SK-N-SH treated with all-trans-retinoic acid at 6 μM for 48 hours (cell line): ENCODE results near the gene BRPF3.
A peak's percentile ranks its signal among the peaks of the same experiment; 100 is the strongest.

Source experiments
- ATAC-seq: fragments of 200-7000 bp; cut with Tn5 transposase; 3 replicates; pipeline ENCODE4 v1.9.1; 2020; ENCODE audit warnings: mild to moderate bottlenecking, moderate library complexity
- BACH2 ChIP-seq: fragments of 250-450 bp; sonication (Bioruptor Pico); IDR thresholded peaks from 2 replicates; pipeline ENCODE4 v1.9.0; 2021; ENCODE audit warnings: mild to moderate bottlenecking, borderline replicate concordance
- CSDC2 ChIP-seq: fragments of 250-450 bp; sonication (Bioruptor Pico); IDR thresholded peaks from 2 replicates; pipeline ENCODE4 v1.5.0; 2020; ENCODE audit warnings: mild to moderate bottlenecking, moderate library complexity
- CSRNP3 ChIP-seq: fragments of 250-450 bp; sonication (Bioruptor Pico); IDR thresholded peaks from 2 replicates; pipeline ENCODE4 v1.5.1; 2021; ENCODE audit warnings: mild to moderate bottlenecking, moderate library complexity
- ESRRG ChIP-seq: fragments of 250-450 bp; sonication (Bioruptor Pico); IDR thresholded peaks from 2 replicates; pipeline ENCODE4 v1.6.1; 2021; ENCODE audit warnings: mild to moderate bottlenecking
- GLIS3 ChIP-seq: fragments of 250-450 bp; sonication (Bioruptor Pico); IDR thresholded peaks from 2 replicates; pipeline ENCODE4 v1.5.0; 2020; ENCODE audit warnings: mild to moderate bottlenecking, moderate library complexity
- OSR1 ChIP-seq: fragments of 250-450 bp; sonication (Bioruptor Pico); IDR thresholded peaks from 2 replicates; pipeline ENCODE4 v1.8.0; 2022; ENCODE audit warnings: moderate library complexity, mild to moderate bottlenecking, inconsistent platforms
- PATZ1 ChIP-seq: fragments of 250-450 bp; sonication (Bioruptor Pico); IDR thresholded peaks from 2 replicates; pipeline ENCODE4 v1.8.0; 2020; ENCODE audit warnings: mild to moderate bottlenecking, moderate library complexity, borderline replicate concordance
- RARB ChIP-seq: fragments of 250-450 bp; sonication (Bioruptor Pico); IDR thresholded peaks from 2 replicates; pipeline ENCODE4 v1.8.0; 2021; ENCODE audit warnings: mild to moderate bottlenecking, moderate library complexity
- SNAI2 ChIP-seq: fragments of 250-450 bp; sonication (Bioruptor Pico); IDR thresholded peaks from 2 replicates; pipeline ENCODE4 v1.5.0; 2020; ENCODE audit warnings: mild to moderate bottlenecking, moderate library complexity
- TCF4 ChIP-seq: fragments of 250-450 bp; sonication (Bioruptor Pico); IDR thresholded peaks from 2 replicates; pipeline ENCODE4 v1.8.0; 2021; ENCODE audit warnings: mild to moderate bottlenecking, moderate library complexity, borderline replicate concordance
- TOX ChIP-seq: fragments of 250-450 bp; sonication (Bioruptor Pico); IDR thresholded peaks from 2 replicates; pipeline ENCODE4 v1.8.0; 2021; ENCODE audit warnings: mild to moderate bottlenecking, moderate library complexity, borderline replicate concordance
- ZFP3 ChIP-seq: fragments of 250-450 bp; sonication (Bioruptor Pico); IDR thresholded peaks from 2 replicates; pipeline ENCODE4 v1.5.0; 2020; ENCODE audit warnings: mild to moderate bottlenecking, moderate library complexity
- ZNF70 ChIP-seq: fragments of 450-650 bp; formaldehyde crosslinking; IDR thresholded peaks from 2 replicates; pipeline ENCODE4 v1.5.0; 2020; ENCODE audit warnings: mild to moderate bottlenecking, moderate library complexity
- ZNF8 ChIP-seq: fragments of 450-650 bp; formaldehyde crosslinking; IDR thresholded peaks from 2 replicates; pipeline ENCODE4 v1.5.0; 2020; ENCODE audit warnings: mild to moderate bottlenecking, moderate library complexity
- TF ChIP-seq, protein P1 (sequence below): fragments of 250-450 bp; sonication (Bioruptor Pico); IDR thresholded peaks from 2 replicates; pipeline ENCODE4 v1.5.1; 2020; ENCODE audit warnings: low read depth, mild to moderate bottlenecking, moderate library complexity
- TF ChIP-seq, protein P2 (sequence below): fragments of 250-450 bp; sonication (Bioruptor Pico); IDR thresholded peaks from 2 replicates; pipeline ENCODE4 v1.5.0; 2020; ENCODE audit warnings: mild to moderate bottlenecking, moderate library complexity

The BRPF3 gene

GRCh38 chr6:36196880-36197548, 470 bp downstream of the BRPF3 start:
- TF ChIP-seq, protein P1, sequence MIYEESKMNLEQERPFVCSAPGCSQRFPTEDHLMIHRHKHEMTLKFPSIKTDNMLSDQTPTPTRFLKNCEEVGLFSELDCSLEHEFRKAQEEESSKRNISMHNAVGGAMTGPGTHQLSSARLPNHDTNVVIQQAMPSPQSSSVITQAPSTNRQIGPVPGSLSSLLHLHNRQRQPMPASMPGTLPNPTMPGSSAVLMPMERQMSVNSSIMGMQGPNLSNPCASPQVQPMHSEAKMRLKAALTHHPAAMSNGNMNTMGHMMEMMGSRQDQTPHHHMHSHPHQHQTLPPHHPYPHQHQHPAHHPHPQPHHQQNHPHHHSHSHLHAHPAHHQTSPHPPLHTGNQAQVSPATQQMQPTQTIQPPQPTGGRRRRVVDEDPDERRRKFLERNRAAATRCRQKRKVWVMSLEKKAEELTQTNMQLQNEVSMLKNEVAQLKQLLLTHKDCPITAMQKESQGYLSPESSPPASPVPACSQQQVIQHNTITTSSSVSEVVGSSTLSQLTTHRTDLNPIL (CRISPR knock-in tag), result no peak
- TF ChIP-seq PATZ1 (CRISPR knock-in tag), result peak; percentile 62; the same call in 1 of the 2 replicates
- TF ChIP-seq GLIS3 (CRISPR knock-in tag), result no peak
- TF ChIP-seq, protein P2, sequence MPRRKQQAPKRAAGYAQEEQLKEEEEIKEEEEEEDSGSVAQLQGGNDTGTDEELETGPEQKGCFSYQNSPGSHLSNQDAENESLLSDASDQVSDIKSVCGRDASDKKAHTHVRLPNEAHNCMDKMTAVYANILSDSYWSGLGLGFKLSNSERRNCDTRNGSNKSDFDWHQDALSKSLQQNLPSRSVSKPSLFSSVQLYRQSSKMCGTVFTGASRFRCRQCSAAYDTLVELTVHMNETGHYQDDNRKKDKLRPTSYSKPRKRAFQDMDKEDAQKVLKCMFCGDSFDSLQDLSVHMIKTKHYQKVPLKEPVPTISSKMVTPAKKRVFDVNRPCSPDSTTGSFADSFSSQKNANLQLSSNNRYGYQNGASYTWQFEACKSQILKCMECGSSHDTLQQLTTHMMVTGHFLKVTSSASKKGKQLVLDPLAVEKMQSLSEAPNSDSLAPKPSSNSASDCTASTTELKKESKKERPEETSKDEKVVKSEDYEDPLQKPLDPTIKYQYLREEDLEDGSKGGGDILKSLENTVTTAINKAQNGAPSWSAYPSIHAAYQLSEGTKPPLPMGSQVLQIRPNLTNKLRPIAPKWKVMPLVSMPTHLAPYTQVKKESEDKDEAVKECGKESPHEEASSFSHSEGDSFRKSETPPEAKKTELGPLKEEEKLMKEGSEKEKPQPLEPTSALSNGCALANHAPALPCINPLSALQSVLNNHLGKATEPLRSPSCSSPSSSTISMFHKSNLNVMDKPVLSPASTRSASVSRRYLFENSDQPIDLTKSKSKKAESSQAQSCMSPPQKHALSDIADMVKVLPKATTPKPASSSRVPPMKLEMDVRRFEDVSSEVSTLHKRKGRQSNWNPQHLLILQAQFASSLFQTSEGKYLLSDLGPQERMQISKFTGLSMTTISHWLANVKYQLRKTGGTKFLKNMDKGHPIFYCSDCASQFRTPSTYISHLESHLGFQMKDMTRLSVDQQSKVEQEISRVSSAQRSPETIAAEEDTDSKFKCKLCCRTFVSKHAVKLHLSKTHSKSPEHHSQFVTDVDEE, result no peak
- TF ChIP-seq CSRNP3 (CRISPR knock-in tag), result no peak
- TF ChIP-seq, all 23 proteins: peak for 1
- peak; percentile 97 for ATAC-seq

GRCh38 chr6:36197739-36198221, 1.2 kb downstream of the BRPF3 start:
- TF ChIP-seq PATZ1 (CRISPR knock-in tag), result no peak
- no peak for TF ChIP-seq ZFP3 (CRISPR knock-in tag)
- no peak for TF ChIP-seq OSR1 (CRISPR knock-in tag)
- no peak for TF ChIP-seq CSDC2 (CRISPR knock-in tag)
- no peak for TF ChIP-seq RARB (CRISPR knock-in tag)
- no peak for TF ChIP-seq TCF4 (CRISPR knock-in tag)
- no peak for TF ChIP-seq SNAI2 (CRISPR knock-in tag)
- TF ChIP-seq ESRRG, result no peak
- TF ChIP-seq ZNF70 (CRISPR knock-in tag), result no peak
- no peak for TF ChIP-seq TOX
- no peak for TF ChIP-seq ZNF8 (CRISPR knock-in tag)
- TF ChIP-seq CSRNP3 (CRISPR knock-in tag), result no peak
- no peak for TF ChIP-seq BACH2 (CRISPR knock-in tag)
- TF ChIP-seq, protein P2, result no peak
- ATAC-seq, result no peak
